ENCODE results near the gene FGFR2. TPM values are rescaled to one million over a fixed set of nuclear protein-coding genes. Genes with fewer than 3 reads are reported as not detected.

FGFR2 gene
- total RNA-seq, result not detected in 2 replicates

- DNase-seq (ENCODE audit: low spot score), result peak; percentile 11
- Mint-ChIP-seq H3K9me3 (no peaks in the 10 kb centered on the region), H3K27me3 (ENCODE audit: insufficient read depth) (peaks cover 57% of the 10 kb centered on the region), H3K4me1 (ENCODE audit: low read depth) (no peaks in the 10 kb centered on the region), H3K36me3 (ENCODE audit: low read depth) (no peaks in the 10 kb centered on the region), H3K4me3 (peak within 1 kb of the TSS; percentile 11), H3K27ac (no peak within 1 kb of the TSS)
- intact Hi-C loops (cut with micrococcal nuclease), result no loop called here
Observed at GRCh38 chr10:121598263-121599249, at the start of gene FGFR2. TSS of gene FGFR2 (minus strand) at chr10:121598444. CDS start at chr10:121593817, 4,627 bp downstream.

- no peaks in the 10 kb centered on the region for H3K4me1 Mint-ChIP-seq (ENCODE audit: low read depth)
- no peaks in the 10 kb centered on the region for H3K36me3 Mint-ChIP-seq (ENCODE audit: low read depth)
- H3K4me3 Mint-ChIP-seq, result no peak overlapping the region
- H3K9me3 Mint-ChIP-seq, result no peaks in the 10 kb centered on the region
- DNase-seq (ENCODE audit: low spot score), result no peak
- no peak overlapping the region for H3K27ac Mint-ChIP-seq
- no peaks in the 10 kb centered on the region for H3K27me3 Mint-ChIP-seq (ENCODE audit: insufficient read depth)
- intact Hi-C loops (cut with micrococcal nuclease), result no loop called here
Observed at GRCh38 chr10:121647401-121647800, 49.2 kb upstream of the FGFR2 start.

- intact Hi-C loops (cut with micrococcal nuclease), result no loop called here
- H3K4me1 Mint-ChIP-seq (ENCODE audit: low read depth), result no peaks in the 10 kb centered on the region
- no peak overlapping the region for H3K27ac Mint-ChIP-seq
- DNase-seq (ENCODE audit: low spot score), result no peak
- no peak overlapping the region for H3K4me3 Mint-ChIP-seq
- no peaks in the 10 kb centered on the region for H3K36me3 Mint-ChIP-seq (ENCODE audit: low read depth)
- no peaks in the 10 kb centered on the region for H3K27me3 Mint-ChIP-seq (ENCODE audit: insufficient read depth)
- H3K9me3 Mint-ChIP-seq, result peaks cover 7% of the 10 kb centered on the region
Observed at GRCh38 chr10:121645696-121646095, 47.5 kb upstream of the FGFR2 start.

- Mint-ChIP-seq H3K27me3 (ENCODE audit: insufficient read depth) (no peaks in the 10 kb centered on the region), H3K9me3 (peaks cover 7% of the 10 kb centered on the region), H3K27ac (no peak overlapping the region), H3K4me3 (no peak overlapping the region), H3K36me3 (ENCODE audit: low read depth) (no peaks in the 10 kb centered on the region), H3K4me1 (ENCODE audit: low read depth) (no peaks in the 10 kb centered on the region)
- intact Hi-C loops (cut with micrococcal nuclease), result no loop called here
- DNase-seq (ENCODE audit: low spot score), result no peak
Observed at GRCh38 chr10:121644501-121644900, 46.3 kb upstream of the FGFR2 start.

- no peak for DNase-seq (ENCODE audit: low spot score)
- peaks cover 16% of the 10 kb centered on the region for H3K9me3 Mint-ChIP-seq
- H3K27me3 Mint-ChIP-seq (ENCODE audit: insufficient read depth), result no peaks in the 10 kb centered on the region
- H3K36me3 Mint-ChIP-seq (ENCODE audit: low read depth), result no peaks in the 10 kb centered on the region
- H3K4me1 Mint-ChIP-seq (ENCODE audit: low read depth), result no peaks in the 10 kb centered on the region
- intact Hi-C loops (cut with micrococcal nuclease), result no loop called here
- no peak overlapping the region for H3K27ac Mint-ChIP-seq
- no peak overlapping the region for H3K4me3 Mint-ChIP-seq
Observed at GRCh38 chr10:121640266-121640665, 42.0 kb upstream of the FGFR2 start.

GRCh38 chr10:121639416-121639815 lies 41.2 kb upstream of the FGFR2 start:
- H3K4me1 Mint-ChIP-seq (ENCODE audit: low read depth), result no peaks in the 10 kb centered on the region
- no peak overlapping the region for H3K27ac Mint-ChIP-seq
- intact Hi-C loops (cut with micrococcal nuclease), result no loop called here
- H3K27me3 Mint-ChIP-seq (ENCODE audit: insufficient read depth), result no peaks in the 10 kb centered on the region
- no peaks in the 10 kb centered on the region for H3K36me3 Mint-ChIP-seq (ENCODE audit: low read depth)
- H3K4me3 Mint-ChIP-seq, result no peak overlapping the region
- peaks cover 16% of the 10 kb centered on the region for H3K9me3 Mint-ChIP-seq
- no peak for DNase-seq (ENCODE audit: low spot score)

- Mint-ChIP-seq H3K27ac (no peak overlapping the region), H3K9me3 (peaks cover 16% of the 10 kb centered on the region), H3K4me1 (ENCODE audit: low read depth) (no peaks in the 10 kb centered on the region), H3K27me3 (ENCODE audit: insufficient read depth) (no peaks in the 10 kb centered on the region), H3K36me3 (ENCODE audit: low read depth) (no peaks in the 10 kb centered on the region), H3K4me3 (no peak overlapping the region)
- DNase-seq (ENCODE audit: low spot score), result no peak
- intact Hi-C loops (cut with micrococcal nuclease), result no loop called here
Observed at GRCh38 chr10:121637437-121637836, 39.2 kb upstream of the FGFR2 start.

GRCh38 chr10:121633056-121633455 lies 34.8 kb upstream of the FGFR2 start:
- intact Hi-C loops (cut with micrococcal nuclease), result no loop called here
- no peak overlapping the region for H3K4me3 Mint-ChIP-seq
- H3K9me3 Mint-ChIP-seq, result peaks cover 8% of the 10 kb centered on the region
- H3K4me1 Mint-ChIP-seq (ENCODE audit: low read depth), result no peaks in the 10 kb centered on the region
- no peaks in the 10 kb centered on the region for H3K36me3 Mint-ChIP-seq (ENCODE audit: low read depth)
- DNase-seq (ENCODE audit: low spot score), result no peak
- no peaks in the 10 kb centered on the region for H3K27me3 Mint-ChIP-seq (ENCODE audit: insufficient read depth)
- no peak overlapping the region for H3K27ac Mint-ChIP-seq

GRCh38 chr10:121631365-121632029 lies 33.3 kb upstream of the FGFR2 start:
- no peaks in the 10 kb centered on the region for H3K36me3 Mint-ChIP-seq (ENCODE audit: low read depth)
- no peak overlapping the region for H3K4me3 Mint-ChIP-seq
- no peaks in the 10 kb centered on the region for H3K9me3 Mint-ChIP-seq
- no peaks in the 10 kb centered on the region for H3K4me1 Mint-ChIP-seq (ENCODE audit: low read depth)
- no peaks in the 10 kb centered on the region for H3K27me3 Mint-ChIP-seq (ENCODE audit: insufficient read depth)
- intact Hi-C loops (cut with micrococcal nuclease), result no loop called here
- DNase-seq (ENCODE audit: low spot score), result no peak
- H3K27ac Mint-ChIP-seq, result no peak overlapping the region

- H3K27ac Mint-ChIP-seq, result no peak overlapping the region
- H3K4me3 Mint-ChIP-seq, result no peak overlapping the region
- no peaks in the 10 kb centered on the region for H3K36me3 Mint-ChIP-seq (ENCODE audit: low read depth)
- H3K9me3 Mint-ChIP-seq, result no peaks in the 10 kb centered on the region
- intact Hi-C loops (cut with micrococcal nuclease), result no loop called here
- H3K27me3 Mint-ChIP-seq (ENCODE audit: insufficient read depth), result no peaks in the 10 kb centered on the region
- DNase-seq (ENCODE audit: low spot score), result no peak
- H3K4me1 Mint-ChIP-seq (ENCODE audit: low read depth), result no peaks in the 10 kb centered on the region
Observed at GRCh38 chr10:121628859-121629258, 30.6 kb upstream of the FGFR2 start.

GRCh38 chr10:121627876-121628581 lies 29.8 kb upstream of the FGFR2 start:
- H3K4me3 Mint-ChIP-seq, result no peak overlapping the region
- no peak overlapping the region for H3K27ac Mint-ChIP-seq
- no peaks in the 10 kb centered on the region for H3K9me3 Mint-ChIP-seq
- H3K36me3 Mint-ChIP-seq (ENCODE audit: low read depth), result no peaks in the 10 kb centered on the region
- H3K4me1 Mint-ChIP-seq (ENCODE audit: low read depth), result no peaks in the 10 kb centered on the region
- intact Hi-C loops (cut with micrococcal nuclease), result no loop called here
- no peak for DNase-seq (ENCODE audit: low spot score)
- no peaks in the 10 kb centered on the region for H3K27me3 Mint-ChIP-seq (ENCODE audit: insufficient read depth)

- Mint-ChIP-seq H3K4me3 (no peak overlapping the region), H3K36me3 (ENCODE audit: low read depth) (no peaks in the 10 kb centered on the region), H3K27ac (no peak overlapping the region), H3K27me3 (ENCODE audit: insufficient read depth) (no peaks in the 10 kb centered on the region), H3K9me3 (no peaks in the 10 kb centered on the region), H3K4me1 (ENCODE audit: low read depth) (no peaks in the 10 kb centered on the region)
- DNase-seq (ENCODE audit: low spot score), result no peak
- intact Hi-C loops (cut with micrococcal nuclease), result no loop called here
Observed at GRCh38 chr10:121624836-121625486, 26.7 kb upstream of the FGFR2 start.

All from activated T-helper 1 cell treated with anti-CD3 and anti-CD28 coated beads, Interleukin-12 subunit alpha, Interleukin-12 subunit beta, Interleukin-2, Interleukin-4 antibody, amounts not matched to agents 30 ng/mL and 10 ng/mL and 1 ng/mL, durations not matched to agents 14 hours and 24 hours and 36 hours (primary cell).